NCI-H526 treated with DMSO at 0.1 percent for 48 hours (cell line): ENCODE results near the gene GRPR.

Experiments used
- DNase-seq: peaks from one replicate; lab custom pipeline; 2025; lab: John Stamatoyannopoulos, UW

Gene GRPR

DNA sequence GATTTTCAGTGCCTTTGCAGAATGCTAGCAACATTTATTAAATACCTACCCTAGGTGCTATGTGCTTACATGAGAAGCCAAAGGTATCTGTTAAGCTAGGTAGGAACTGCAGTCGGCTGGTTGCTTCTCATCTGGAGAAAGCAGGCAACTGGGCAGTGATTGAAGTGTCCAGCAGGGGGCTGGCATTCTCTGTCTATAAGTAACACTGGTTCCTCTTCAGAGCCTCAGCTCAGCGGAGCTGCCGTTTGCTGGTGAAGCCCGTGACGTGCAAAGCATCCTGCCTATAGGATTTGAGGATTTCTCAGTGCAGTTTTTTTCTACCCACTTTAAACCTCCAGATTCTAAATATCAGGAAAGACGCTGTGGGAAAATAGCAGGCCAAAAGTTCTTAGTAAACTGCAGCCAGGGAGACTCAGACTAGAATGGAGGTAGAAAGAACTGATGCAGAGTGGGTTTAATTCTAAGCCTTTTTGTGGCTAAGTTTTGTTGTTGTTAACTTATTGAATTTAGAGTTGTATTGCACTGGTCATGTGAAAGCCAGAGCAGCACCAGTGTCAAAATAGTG is at the start of gene GRPR:
TSS of gene GRPR (plus strand) at position 344 of the 565 bp plus-strand sequence. CDS start 389 bp downstream, outside the sequence.
- DNase-seq: peak; percentile 53

DNA sequence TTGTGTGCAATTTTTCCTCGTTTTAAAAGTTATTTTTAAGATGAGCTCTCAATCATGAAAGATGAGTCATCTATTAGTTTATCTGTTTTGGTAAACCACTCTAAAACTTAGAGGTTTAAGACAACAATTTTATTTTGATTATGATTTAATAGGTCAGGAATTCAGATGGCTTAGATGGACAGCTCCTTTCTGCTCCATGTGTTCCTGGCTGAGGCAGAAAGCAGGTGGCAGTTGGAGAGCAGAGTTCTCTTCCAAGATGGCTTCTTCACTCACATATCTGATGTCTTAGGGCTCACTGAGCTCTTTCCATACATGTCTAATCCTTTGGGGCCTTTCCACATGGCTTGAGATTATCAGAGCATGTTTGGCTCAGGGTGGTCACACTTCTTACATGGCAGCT is 48.3 kb upstream of the GRPR start:
- DNase-seq: no peak

DNA sequence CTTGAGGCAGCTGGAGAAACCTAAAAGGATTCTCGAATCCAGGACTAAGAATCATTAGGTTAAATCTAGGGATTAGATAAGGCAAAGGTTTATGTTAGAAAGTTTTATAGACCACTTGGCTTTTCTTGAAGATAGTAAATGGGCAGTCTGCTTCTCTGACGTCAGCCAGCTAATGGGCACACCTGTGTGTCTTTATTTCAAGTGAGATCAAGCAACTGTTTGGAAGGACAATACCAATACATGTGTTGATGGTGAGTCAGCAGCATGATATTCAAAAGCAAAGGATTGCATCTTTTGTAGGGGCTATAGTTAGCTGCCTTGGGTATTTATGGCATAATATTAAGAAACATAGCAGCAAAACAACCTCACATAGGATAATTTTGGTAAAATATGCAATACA is 46.5 kb upstream of the GRPR start:
- no peak for DNase-seq

DNA sequence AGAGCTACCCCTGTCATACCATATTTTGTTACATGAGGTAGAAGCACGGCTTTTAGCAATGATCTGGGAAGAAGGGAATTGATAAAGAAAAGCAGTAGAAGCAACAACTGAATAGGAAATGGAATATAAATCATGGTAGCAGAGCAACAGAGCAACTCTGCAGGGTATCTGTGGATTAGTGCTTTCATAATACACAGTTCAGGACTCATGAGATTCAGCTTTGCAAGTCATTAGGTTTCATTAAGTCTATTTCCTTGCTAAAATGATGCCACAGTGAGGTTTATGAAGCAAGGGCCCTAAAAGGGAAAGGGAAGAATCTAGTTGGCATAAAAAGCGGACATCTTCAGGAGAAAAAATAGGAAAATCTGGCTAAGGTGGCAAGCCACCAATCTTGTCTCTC is 45.6 kb upstream of the GRPR start:
- DNase-seq: no peak

GRCh38 chrX:16081357-16081756 is 42.0 kb upstream of the GRPR start:
- DNase-seq: no peak

- no peak for DNase-seq
Observed at GRCh38 chrX:16082470-16083085, 40.8 kb upstream of the GRPR start.

GRCh38 chrX:16087076-16087475 is 36.3 kb upstream of the GRPR start:
- no peak for DNase-seq

- no peak for DNase-seq
Observed at GRCh38 chrX:16089086-16089485, 34.3 kb upstream of the GRPR start.

DNA sequence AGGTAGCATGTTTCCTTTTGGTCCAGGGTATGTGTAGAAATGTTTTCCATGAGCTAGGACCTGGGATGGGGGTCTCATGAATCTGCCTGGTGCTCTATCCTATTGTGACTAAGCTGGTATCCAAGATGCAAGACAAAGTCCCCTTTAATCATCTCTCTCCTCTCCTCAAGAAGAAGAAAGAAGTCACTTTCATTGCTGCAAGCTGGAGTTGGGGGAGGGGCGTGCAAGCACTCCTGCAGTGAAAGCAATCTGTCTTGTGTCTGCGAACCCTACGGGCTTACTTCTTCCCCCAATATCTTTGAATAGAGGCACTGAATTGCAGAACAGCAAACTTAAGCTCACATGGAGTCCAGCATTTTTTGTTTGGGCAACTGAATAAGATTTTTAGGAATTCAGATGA is 27.2 kb upstream of the GRPR start:
- DNase-seq: no peak

GRCh38 chrX:16100673-16101072 is 22.7 kb upstream of the GRPR start:
- DNase-seq: no peak

- DNase-seq: no peak
Observed at GRCh38 chrX:16101581-16101980, 21.8 kb upstream of the GRPR start.

DNA sequence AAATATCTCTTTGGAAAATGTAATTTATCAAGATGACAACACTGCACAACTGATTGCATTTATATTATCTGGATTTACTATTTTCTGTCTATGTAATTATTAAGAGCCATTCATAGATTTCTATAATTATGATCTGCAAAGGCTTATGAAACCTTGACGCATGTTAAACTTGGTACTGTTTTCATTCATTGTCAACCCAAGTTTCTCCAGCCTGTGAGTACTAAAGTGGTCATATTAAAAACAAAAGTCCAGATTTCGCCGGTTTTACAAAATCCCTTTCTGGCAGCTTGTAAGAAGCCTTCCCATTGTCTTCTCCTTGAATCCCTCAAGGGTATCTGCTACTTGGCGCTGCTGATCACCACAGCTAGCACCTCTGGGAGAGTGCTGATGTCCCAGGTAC is 19.7 kb upstream of the GRPR start:
- DNase-seq: no peak

DNA sequence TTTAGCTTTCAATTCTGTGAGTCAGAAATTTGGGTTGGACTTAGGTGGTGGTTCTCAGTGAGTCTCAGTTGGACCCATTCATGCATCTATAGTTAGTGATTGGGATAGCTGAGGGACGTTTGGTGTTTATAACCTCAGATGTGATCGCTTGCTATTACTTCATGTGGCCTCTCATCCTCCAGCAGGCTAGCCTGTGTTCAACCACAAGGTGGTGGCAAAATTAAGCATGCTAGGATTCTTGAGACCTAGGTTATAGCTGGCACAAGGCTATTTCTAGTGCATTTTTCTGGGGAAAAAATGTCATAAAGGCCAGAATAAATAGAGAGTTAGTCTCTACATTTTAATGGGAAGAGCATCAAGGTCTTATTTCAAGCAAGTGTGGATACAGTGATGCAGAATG is 10.9 kb upstream of the GRPR start:
- DNase-seq: no peak

DNA sequence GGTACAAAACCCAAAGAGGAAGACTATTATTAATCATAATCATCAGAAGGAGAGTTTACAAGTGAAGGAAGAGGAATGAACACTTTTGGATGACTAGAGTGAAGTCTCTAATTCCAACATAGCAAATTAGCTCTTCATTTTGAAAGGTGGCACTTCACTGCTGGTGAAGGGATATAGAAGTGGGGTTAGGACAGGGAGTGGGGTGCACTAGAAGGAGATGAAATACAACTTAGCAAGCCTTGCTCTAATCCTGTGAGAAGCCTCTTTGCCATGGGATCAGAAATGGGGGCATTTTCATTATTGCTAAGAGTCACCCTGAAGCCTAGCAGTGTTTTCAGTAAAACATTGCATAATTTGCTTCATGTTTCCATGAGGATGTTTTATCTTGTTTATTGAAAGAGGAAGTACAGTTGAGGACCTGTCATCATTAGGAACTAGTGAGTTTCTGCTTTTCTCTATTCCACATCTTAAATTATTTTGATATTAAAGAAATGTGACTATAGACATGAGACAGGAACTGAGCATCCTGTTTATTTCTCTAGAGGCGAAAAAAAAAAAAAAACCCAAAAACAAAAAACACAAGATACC is 9.3 kb upstream of the GRPR start:
- no peak for DNase-seq

DNA sequence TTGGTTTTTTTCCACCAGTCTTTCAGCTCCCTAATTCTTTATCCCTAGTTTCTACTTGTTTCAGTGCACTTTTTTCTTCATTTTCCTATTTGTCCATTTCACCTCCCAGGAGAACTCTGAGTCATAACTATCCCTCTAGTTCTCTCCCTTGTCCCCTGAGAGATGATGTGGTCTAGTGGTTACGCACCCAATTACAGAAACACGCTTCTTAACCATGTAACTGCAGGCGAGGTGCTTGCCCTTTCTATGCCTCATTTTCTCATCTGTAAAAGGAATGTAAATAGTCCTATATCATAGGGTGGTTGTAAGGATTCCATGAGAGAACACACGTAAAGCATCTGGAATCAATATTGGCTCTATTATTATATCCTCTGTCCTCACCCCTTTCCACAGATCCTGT is 8.8 kb upstream of the GRPR start:
- no peak for DNase-seq

- no peak for DNase-seq
Observed at GRCh38 chrX:16119353-16120220, 3.8 kb upstream of the GRPR start.

DNA sequence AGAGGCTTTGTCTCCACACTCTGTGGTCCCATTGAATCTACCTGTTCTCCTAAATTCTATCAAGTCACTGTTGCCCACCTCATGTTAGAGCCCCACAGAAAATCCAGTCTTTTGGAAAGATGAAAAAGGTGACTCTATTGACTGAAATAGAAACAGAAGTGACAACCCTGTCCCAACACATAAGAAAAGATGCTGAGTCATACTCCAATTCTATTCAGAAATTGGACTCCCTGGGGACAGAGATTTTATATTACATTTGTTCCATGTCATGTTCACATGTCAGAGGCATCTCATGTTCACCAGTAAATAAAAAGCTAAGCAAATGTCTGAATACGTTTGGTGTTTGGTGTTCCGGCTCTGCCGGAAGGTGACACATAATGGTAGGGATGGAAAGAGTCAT is 2.9 kb upstream of the GRPR start:
- DNase-seq: no peak

- DNase-seq: no peak
Observed at GRCh38 chrX:16124201-16124600, 836 bp downstream of the GRPR start.

GRCh38 chrX:16125520-16126149 is 2.3 kb downstream of the GRPR start:
- no peak for DNase-seq

GRCh38 chrX:16130707-16131106 is 7.3 kb downstream of the GRPR start:
- DNase-seq: no peak

GRCh38 chrX:16134936-16135335 is 11.6 kb downstream of the GRPR start:
- DNase-seq: no peak

- no peak for DNase-seq
Observed at GRCh38 chrX:16136080-16136479, 12.7 kb downstream of the GRPR start.
